HEK293 (cell line): Measurements from ENCODE around the gene UPP2.

Source experiments
- ATF2 ChIP-seq: fragments of 450-650 bp; formaldehyde crosslinking; IDR thresholded peaks from 2 replicates; pipeline ENCODE4 v1.5.1; 2016; ENCODE audit warnings: missing biosample characterization, missing genetic modification characterization, low read depth
- CTCF ChIP-seq: fragments of 450-650 bp; formaldehyde crosslinking; IDR thresholded peaks from 2 replicates; pipeline ENCODE4 v1.5.1; 2016; ENCODE audit warnings: missing biosample characterization, missing genetic modification characterization
- PATZ1 ChIP-seq: fragments of 450-650 bp; formaldehyde crosslinking; IDR thresholded peaks from 2 replicates; pipeline ENCODE4 v1.5.1; 2016; ENCODE audit warnings: missing biosample characterization, missing genetic modification characterization
- ZNF157 ChIP-seq: fragments of 450-650 bp; formaldehyde crosslinking; IDR thresholded peaks from 2 replicates; pipeline ENCODE4 v1.5.1; 2016; ENCODE audit warnings: missing biosample characterization, missing genetic modification characterization
- ZNF639 ChIP-seq: fragments of 450-650 bp; formaldehyde crosslinking; IDR thresholded peaks from 2 replicates; pipeline ENCODE4 v1.5.1; 2016; ENCODE audit warnings: missing biosample characterization, missing genetic modification characterization
- ZNF707 ChIP-seq: fragments of 450-650 bp; formaldehyde crosslinking; IDR thresholded peaks from 2 replicates; pipeline ENCODE4 v1.5.1; 2016; ENCODE audit warnings: missing biosample characterization, missing genetic modification characterization

- no peak for TF ChIP-seq ZNF707
- no peak for TF ChIP-seq PATZ1 (tag by site-specific recombination)
- TF ChIP-seq ZNF157: no peak
- TF ChIP-seq CTCF (tag by site-specific recombination): no peak
- no peak for TF ChIP-seq ZNF639
- TF ChIP-seq ATF2: no peak
Measured at GRCh38 chr2:158060160-158060834, 41.4 kb upstream of the UPP2 start.
